HG03457 (cell line): Measurements from ENCODE around the gene ABCB7.
"Not testable (repeated sequence)": the region's sequence is repeated elsewhere in the genome, so short reads cannot be mapped to it uniquely, and the experiment has no call there.

Experiments
- ATAC-seq: cut with Tn5 transposase; IDR thresholded peaks from one replicate; pipeline ENCODE4 v1.9.1; 2021; ENCODE audit warnings: moderate number of reproducible peaks; ENCODE audit not compliant: unreplicated experiment

Gene ABCB7

GRCh38 chrX:75155827-75156525 lies at the start of gene ABCB7:
Gene ABCB7, minus strand, starts transcription at chrX:75156283. Its CDS starts 11 bp downstream, at chrX:75156272.
- peak; percentile 84 for ATAC-seq

DNA sequence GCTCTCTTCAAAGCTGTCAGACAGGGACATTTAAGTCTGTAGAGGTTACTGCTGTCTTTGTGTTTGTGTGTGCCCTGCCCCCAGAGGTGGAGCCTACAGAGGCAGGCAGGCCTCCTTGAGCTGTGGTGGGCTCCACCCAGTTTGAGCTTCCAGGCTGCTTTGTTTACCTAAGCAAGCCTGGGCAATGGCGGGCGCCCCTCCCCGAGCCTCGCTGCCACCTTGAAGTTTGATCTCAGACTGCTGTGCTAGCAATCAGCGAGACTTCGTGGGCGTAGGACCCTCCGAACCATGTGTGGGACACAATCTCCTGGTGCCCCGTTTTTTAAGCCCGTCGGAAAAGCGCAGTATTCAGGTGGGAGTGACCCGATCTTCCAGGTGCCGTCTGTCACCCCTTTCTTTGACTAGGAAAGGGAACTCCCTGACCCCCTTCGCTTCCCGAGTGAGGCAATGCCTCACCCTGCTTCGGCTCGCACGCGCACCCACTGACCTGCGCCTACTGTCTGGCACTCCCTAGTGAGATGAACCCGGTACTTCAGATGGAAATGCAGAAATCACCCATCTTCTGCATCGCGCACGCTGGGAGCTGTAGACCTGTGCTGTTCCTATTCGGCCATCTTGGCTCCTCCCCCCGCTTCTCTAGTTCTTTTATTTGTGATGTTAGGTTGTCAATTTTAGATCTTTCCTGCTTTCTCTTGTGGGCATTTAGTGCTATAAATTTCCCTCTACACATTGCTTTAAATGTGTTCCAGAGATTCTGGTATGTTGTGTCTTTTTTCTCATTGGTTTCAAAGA lies 32.5 kb upstream of the ABCB7 start:
- not testable (repeated sequence) for ATAC-seq

GRCh38 chrX:75181721-75182120 lies 25.6 kb upstream of the ABCB7 start:
- ATAC-seq = no peak

GRCh38 chrX:75179536-75180293 lies 23.6 kb upstream of the ABCB7 start:
- not testable (repeated sequence) for ATAC-seq

- ATAC-seq = not testable (repeated sequence)
Measured at GRCh38 chrX:75172257-75172890, 16.3 kb upstream of the ABCB7 start.

DNA sequence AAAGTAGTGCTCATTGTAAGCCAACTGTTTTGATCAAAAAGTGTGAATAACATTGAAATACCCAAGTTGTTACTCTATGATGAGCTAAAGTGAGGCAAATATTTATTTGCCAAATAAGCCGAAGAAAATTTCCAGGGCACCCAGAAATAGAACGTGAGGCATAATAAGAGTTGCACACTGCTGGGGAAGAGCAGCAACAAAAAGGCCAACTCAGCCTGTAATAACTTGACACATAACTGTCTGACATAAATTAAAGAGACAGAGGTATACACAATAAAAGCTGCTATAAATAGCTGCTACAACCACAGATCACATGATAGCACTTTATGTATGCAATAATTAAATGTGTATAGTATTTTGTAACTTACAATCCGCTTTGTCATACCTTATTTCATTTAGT lies 2.0 kb upstream of the ABCB7 start:
- no peak for ATAC-seq

DNA sequence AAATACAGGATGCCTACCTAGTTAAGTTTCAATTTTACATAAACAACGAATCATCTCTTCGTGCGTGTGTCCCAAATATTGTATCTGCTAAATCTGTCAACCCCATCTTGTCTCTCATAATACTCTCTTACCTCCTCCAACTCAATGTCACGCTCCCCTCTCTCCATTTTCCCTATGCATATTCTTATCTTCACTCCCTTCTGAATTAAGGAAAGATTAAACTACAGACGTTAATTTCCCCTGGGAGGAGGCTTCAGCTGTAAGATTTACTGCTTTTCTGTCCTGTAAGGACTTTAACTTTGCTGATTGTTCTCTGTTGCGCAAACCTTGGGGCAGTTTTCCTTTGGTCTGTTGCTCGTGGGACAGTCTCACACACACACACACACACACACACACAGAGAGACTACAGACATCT lies 455 bp upstream of the ABCB7 start:
- ATAC-seq = no peak

GRCh38 chrX:75155447-75155826 lies 646 bp downstream of the ABCB7 start:
- ATAC-seq = peak; percentile 49

GRCh38 chrX:75154871-75155270 lies 1.2 kb downstream of the ABCB7 start:
- no peak for ATAC-seq

DNA sequence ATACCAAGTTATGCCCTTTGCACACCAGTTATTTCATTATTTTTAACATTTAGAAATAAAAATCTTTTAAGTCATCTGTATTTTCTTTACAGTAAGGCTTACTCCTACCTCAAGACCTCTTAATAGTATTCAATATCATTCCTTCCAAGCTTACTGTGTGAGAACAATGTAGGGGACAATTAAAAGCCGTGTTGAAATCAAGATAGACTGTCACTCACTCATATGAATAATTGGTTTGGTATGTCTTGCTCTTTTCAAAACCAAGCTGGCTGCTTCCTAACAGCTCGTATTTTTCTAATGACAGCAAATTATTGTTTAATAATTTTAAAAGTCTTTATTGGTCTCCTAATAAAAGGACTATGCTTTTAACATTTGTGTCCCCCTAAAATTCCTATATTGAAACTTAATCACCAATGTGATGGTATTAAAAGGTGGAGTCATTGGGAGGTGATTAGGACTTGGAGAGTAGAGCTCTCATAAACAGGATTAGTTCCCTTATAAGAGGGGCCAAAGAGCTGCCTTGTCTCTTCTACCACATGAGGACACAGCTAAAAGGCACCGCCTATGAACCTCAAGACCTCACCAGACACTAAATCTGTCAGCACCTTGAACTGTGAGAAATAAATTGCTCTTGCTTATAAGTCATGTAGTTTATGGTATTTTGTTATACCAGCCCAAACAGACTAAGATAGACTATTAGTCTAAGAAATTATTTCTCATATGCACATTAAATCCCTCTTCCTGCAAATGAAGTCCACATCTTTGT lies 4.1 kb downstream of the ABCB7 start:
- no peak for ATAC-seq

- no peak for ATAC-seq
Measured at GRCh38 chrX:75149654-75150053, 6.4 kb downstream of the ABCB7 start.

- no peak for ATAC-seq
Measured at GRCh38 chrX:75132672-75133071, 23.4 kb downstream of the ABCB7 start.

GRCh38 chrX:75131973-75132627 lies 24.0 kb downstream of the ABCB7 start:
- ATAC-seq = no peak

- not testable (repeated sequence) for ATAC-seq
Measured at GRCh38 chrX:75129069-75129468, 27.0 kb downstream of the ABCB7 start.

DNA sequence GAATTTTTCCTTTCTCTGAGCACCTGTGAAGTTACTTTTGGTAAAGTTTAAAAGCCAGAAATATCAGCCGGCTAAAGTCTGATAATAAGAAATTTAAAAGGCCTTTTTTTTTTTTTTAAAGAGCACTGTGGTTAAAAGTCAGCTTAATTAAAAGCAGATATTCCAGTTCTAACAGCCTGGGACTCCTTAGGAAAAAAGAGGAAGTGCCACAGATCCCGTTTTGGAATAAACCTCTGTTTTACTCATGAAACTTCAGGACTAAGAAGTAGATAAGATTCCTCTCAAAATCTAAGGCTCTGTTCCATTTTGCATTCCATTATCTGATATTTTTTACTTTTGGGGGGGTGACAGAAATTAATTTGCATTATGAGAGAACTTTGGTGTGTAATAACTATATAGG lies 37.8 kb downstream of the ABCB7 start:
- ATAC-seq = no peak

- ATAC-seq = no peak
Measured at GRCh38 chrX:75115707-75116413, 40.2 kb downstream of the ABCB7 start.

GRCh38 chrX:75114638-75115037 lies 41.4 kb downstream of the ABCB7 start:
- no peak for ATAC-seq

DNA sequence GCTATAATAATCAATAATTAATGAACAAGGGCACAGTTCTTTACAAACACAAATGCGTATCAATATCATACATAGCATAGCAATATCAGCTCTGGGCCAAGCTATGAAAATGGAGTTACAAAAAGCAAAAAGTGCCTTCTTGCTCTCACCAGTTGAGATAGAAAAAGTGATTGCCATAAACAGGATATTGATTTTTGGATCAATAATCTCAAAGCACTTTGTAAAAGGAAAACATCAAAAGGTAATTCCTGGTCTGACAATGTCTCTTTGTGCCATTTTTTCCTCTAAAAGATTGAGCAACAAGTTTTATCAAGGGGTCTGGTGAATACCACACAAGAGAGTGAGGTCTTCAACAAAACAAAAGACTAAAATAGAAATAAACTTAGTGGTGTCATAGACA lies 42.4 kb downstream of the ABCB7 start:
- ATAC-seq = no peak

GRCh38 chrX:75107863-75108509 lies 48.1 kb downstream of the ABCB7 start:
- no peak for ATAC-seq
